ENCODE results near the gene KCNMB2.

- TF ChIP-seq CTCF (IDR thresholded peaks at IDR 0.05 in 4 of 5, conservative IDR thresholded peaks at IDR 0.05 in 1 of 5): no peak
- TF ChIP-seq POLR2A (IDR thresholded peaks at IDR 0.05): no peak
Observed at GRCh38 chr3:178513546-178514380, 22.5 kb upstream of the KCNMB2 start.

All from gastrocnemius medialis (tissue), 4 donors.